IMR-90 (cell line): ENCODE results near the gene PARVB. TPM values are rescaled to one million over a fixed set of nuclear protein-coding genes. Genes with fewer than 3 reads are reported as not detected.

ENCODE experiments used
- ATAC-seq: fragments of 200-7000 bp; cut with Tn5 transposase; 2 replicates; pipeline ENCODE4 v1.9.1; 2020; ENCODE audit warnings: low read depth, mild to moderate bottlenecking, moderate library complexity
- BruUV-seq: library from RNA; stranded (reverse); fragments of 400-500 nt; replicated peaks from 2 replicates; lab custom pipeline; 2021; lab: Mats Ljungman, UMichigan
- CTCF ChIA-PET: fragments of 300-600 bp; formaldehyde crosslinking; extraction: SDS; loops from one replicate; lab custom pipeline; 2021; ENCODE audit warnings: antibody characterized with exemption; lab: Yijun Ruan, JAX
- POLR2A ChIA-PET: fragments of 300-600 bp; sonication (Branson Sonifier 250); formaldehyde crosslinking; loops from one replicate; lab custom pipeline; 2022; ENCODE audit warnings: antibody characterized with exemption; ENCODE audit not compliant: unreplicated experiment; lab: Charles Lee
- DNase-seq: peaks from one replicate; pipeline ENCODE4 v3.0.0; 2013
- H2AFZ ChIP-seq: replicated peaks from 2 replicates; pipeline ENCODE3; 2013; ENCODE audit warnings: low read length, mild to moderate bottlenecking; ENCODE audit not compliant: poor library complexity
- H2AK5ac ChIP-seq: 2 replicates; pipeline ENCODE4 v1.6.1; 2013; ENCODE audit warnings: low read depth, low read length, inconsistent platforms
- H2AK9ac ChIP-seq: replicated peaks from 2 replicates; pipeline ENCODE3; 2013; ENCODE audit warnings: mild to moderate bottlenecking, low read depth, low read length, moderate library complexity; ENCODE audit not compliant: poor library complexity
- H2BK120ac ChIP-seq: 2 replicates; pipeline ENCODE4 v1.6.1; 2013; ENCODE audit warnings: low read depth, low read length, inconsistent platforms
- H2BK15ac ChIP-seq: 3 replicates; pipeline ENCODE4 v1.6.1; 2013; ENCODE audit warnings: low read depth, low read length, inconsistent platforms
- H2BK20ac ChIP-seq: 2 replicates; pipeline ENCODE4 v1.6.1; 2013; ENCODE audit warnings: low read depth, mild to moderate bottlenecking, inconsistent platforms, low read length, moderate library complexity
- H2BK5ac ChIP-seq: 2 replicates; pipeline ENCODE4 v1.6.1; 2013; ENCODE audit warnings: mild to moderate bottlenecking, low read depth, low read length, inconsistent platforms; ENCODE audit not compliant: poor library complexity, severe bottlenecking
- H3K14ac ChIP-seq: replicated peaks from 2 replicates; pipeline ENCODE4 v1.6.1; 2013; ENCODE audit warnings: low read depth, low read length, inconsistent platforms
- H3K18ac ChIP-seq: 2 replicates; pipeline ENCODE4 v1.6.1; 2013; ENCODE audit warnings: low read depth, low read length, control low read depth
- H3K23ac ChIP-seq: 2 replicates; pipeline ENCODE4 v1.6.1; 2013; ENCODE audit warnings: low read depth, low read length, inconsistent platforms
- H3K27ac ChIP-seq: 2 replicates; pipeline ENCODE4 v1.5.1; 2013; ENCODE audit warnings: mild to moderate bottlenecking, control low read depth, low read length; ENCODE audit not compliant: insufficient read depth
- H3K27me3 ChIP-seq: 2 replicates; pipeline ENCODE4 v1.6.1; 2013; ENCODE audit warnings: low read length; ENCODE audit not compliant: control insufficient read depth, insufficient read depth
- H3K36me3 ChIP-seq: 2 replicates; pipeline ENCODE4 v1.6.1; 2013; ENCODE audit warnings: low read length, mixed read lengths; ENCODE audit not compliant: control insufficient read depth, insufficient read depth
- H3K4ac ChIP-seq: 2 replicates; pipeline ENCODE4 v1.6.1; 2013; ENCODE audit warnings: low read depth, low read length, inconsistent platforms
- H3K4me1 ChIP-seq: 2 replicates; pipeline ENCODE4 v1.6.1; 2013; ENCODE audit warnings: low read length, mixed read lengths; ENCODE audit not compliant: control insufficient read depth, insufficient read depth
- H3K4me2 ChIP-seq: 2 replicates; pipeline ENCODE4 v1.6.1; 2013; ENCODE audit warnings: low read depth, mild to moderate bottlenecking, control low read depth, low read length, moderate library complexity
- H3K4me3 ChIP-seq: 2 replicates; pipeline ENCODE4 v1.5.1; 2013; ENCODE audit warnings: low read depth, mild to moderate bottlenecking, control low read depth, low read length, moderate library complexity; ENCODE audit not compliant: insufficient read depth
- H3K56ac ChIP-seq: 2 replicates; pipeline ENCODE4 v1.6.1; 2013; ENCODE audit warnings: low read length, inconsistent platforms; ENCODE audit not compliant: insufficient read depth; ENCODE audit errors: extremely low read depth
- H3K79me1 ChIP-seq, 2 experiments: 2 replicates each; pipeline ENCODE4 v1.6.1; 2013; ENCODE audit warnings: low read length in 2 of 2, inconsistent platforms in 1 of 2, low read depth in 1 of 2
- H3K9ac ChIP-seq: 2 replicates; pipeline ENCODE4 v1.6.1; 2013; ENCODE audit warnings: low read depth, low read length, control low read depth
- H3K9me1 ChIP-seq: 2 replicates; pipeline ENCODE4 v1.6.1; 2013; ENCODE audit warnings: low read length, inconsistent platforms; ENCODE audit not compliant: insufficient read depth
- H3K9me3 ChIP-seq: 2 replicates; pipeline ENCODE4 v1.6.1; 2013; ENCODE audit warnings: low read length; ENCODE audit not compliant: control insufficient read depth, insufficient read depth
- H4K20me1 ChIP-seq: 2 replicates; pipeline ENCODE4 v1.6.1; 2013; ENCODE audit warnings: low read length, inconsistent platforms; ENCODE audit not compliant: insufficient read depth
- H4K5ac ChIP-seq: 2 replicates; pipeline ENCODE4 v1.6.1; 2013; ENCODE audit warnings: mild to moderate bottlenecking, low read depth, low read length, control low read depth
- H4K8ac ChIP-seq, 2 experiments: 2 replicates each; pipeline ENCODE4 v1.6.1; 2013; ENCODE audit warnings: low read depth in 2 of 2, low read length in 2 of 2, control low read depth in 1 of 2, inconsistent platforms in 1 of 2
- H4K91ac ChIP-seq: 2 replicates; pipeline ENCODE4 v1.6.1; 2013; ENCODE audit warnings: low read depth, low read length, inconsistent platforms; ENCODE audit not compliant: insufficient read depth
- BHLHE40 ChIP-seq: fragments of 150-350 bp; IDR thresholded peaks from 2 replicates; pipeline ENCODE4 v1.6.1; 2016; ENCODE audit warnings: mild to moderate bottlenecking, low read depth, low read length
- CEBPB ChIP-seq: IDR thresholded peaks from 2 replicates; pipeline ENCODE4 v1.6.1; 2012; ENCODE audit warnings: low read depth, low read length, improper control_type of control experiment
- CHD1 ChIP-seq: IDR thresholded peaks from 2 replicates; pipeline ENCODE4 v1.6.1; 2012; ENCODE audit warnings: low read depth, low read length, improper control_type of control experiment
- FOS ChIP-seq: fragments of 150-350 bp; IDR thresholded peaks from 2 replicates; pipeline ENCODE4 v1.6.1; 2016; ENCODE audit warnings: low read depth, low read length
- MAFK ChIP-seq: IDR thresholded peaks from 2 replicates; pipeline ENCODE4 v1.6.1; 2012; ENCODE audit warnings: low read depth, low read length, improper control_type of control experiment
- MAZ ChIP-seq: IDR thresholded peaks from 2 replicates; pipeline ENCODE4 v1.6.1; 2012; ENCODE audit warnings: low read depth, mild to moderate bottlenecking, low read length, improper control_type of control experiment, moderate library complexity, borderline replicate concordance
- MXI1 ChIP-seq: IDR thresholded peaks from 2 replicates; pipeline ENCODE4 v1.6.1; 2012; ENCODE audit warnings: low read depth, mild to moderate bottlenecking, low read length, moderate library complexity, borderline replicate concordance
- NFE2L2 ChIP-seq: fragments of 150-350 bp; IDR thresholded peaks from 2 replicates; pipeline ENCODE4 v1.6.1; 2016; ENCODE audit warnings: low read depth, mild to moderate bottlenecking, low read length
- POLR2A ChIP-seq: IDR thresholded peaks from 2 replicates; pipeline ENCODE4 v1.6.1; 2012; ENCODE audit warnings: mild to moderate bottlenecking, low read depth, low read length
- RAD21 ChIP-seq: IDR thresholded peaks from 2 replicates; pipeline ENCODE4 v1.6.1; 2012; ENCODE audit warnings: low read length, improper control_type of control experiment
- RCOR1 ChIP-seq: IDR thresholded peaks from 2 replicates; pipeline ENCODE4 v1.6.1; 2012; ENCODE audit warnings: mild to moderate bottlenecking, low read length, improper control_type of control experiment; ENCODE audit not compliant: insufficient replicate concordance
- RFX5 ChIP-seq: IDR thresholded peaks from 2 replicates; pipeline ENCODE4 v1.8.0; 2012; ENCODE audit warnings: low read depth, mild to moderate bottlenecking, low read length, moderate library complexity
- SMC3 ChIP-seq: fragments of 150-350 bp; IDR thresholded peaks from 2 replicates; pipeline ENCODE4 v1.6.1; 2016; ENCODE audit warnings: low read depth, mild to moderate bottlenecking, antibody characterized with exemption, low read length, moderate library complexity
- WGBS, 2 experiments: methylation state at CpG; one replicate each; pipeline versions ENCODE4 v1.1.5 to v1.1.7; 2013; ENCODE audit warnings: missing lambda C conversion rate in 2 of 2; ENCODE audit not compliant: insufficient read length in 1 of 2; ENCODE audit errors: extremely low coverage in 2 of 2; 5-methylcytosine and 5-hydroxymethylcytosine counted together
- dilution Hi-C: fragments of 300-500 bp; cut with HindIII; formaldehyde crosslinking; loops from one replicate; pipeline ENCODE4 v1.14.3; 2018; ENCODE audit warnings: low sequenced_read_pairs; ENCODE audit not compliant: unreplicated experiment
- in situ Hi-C: fragments of 300-500 bp; cut with MboI; formaldehyde crosslinking; loops from 3 replicates; pipeline ENCODE4 v1.14.3; 2019; ENCODE audit warnings: low sequenced_read_pairs, inconsistent platforms, mixed read lengths
- intact Hi-C: fragments of 100-400 bp; cut with micrococcal nuclease; formaldehyde crosslinking; loops from 2 replicates; pipeline ENCODE4 v1.10.0; 2022
- polyA plus RNA-seq, 3 experiments: library from polyadenylated mRNA; depleted of rRNA; stranded (reverse); fragments of >200 nt; gene quantifications; 2 replicates each; pipeline ENCODE4 v1.2.3, GENCODE V29; 2012; ENCODE audit warnings: low replicate concordance in 1 of 3
- total RNA-seq: library from RNA; depleted of rRNA; stranded (reverse); fragments of >200 nt; gene quantifications from 2 replicates; pipeline ENCODE4 v1.2.3, GENCODE V29; 2012
- TF ChIP-seq, protein P1 (sequence below): fragments of 150-350 bp; IDR thresholded peaks from 2 replicates; pipeline ENCODE4 v1.6.1; 2017; ENCODE audit warnings: mild to moderate bottlenecking, antibody characterized with exemption, low read length, low read depth
- TF ChIP-seq, protein P2 (sequence below): fragments of 150-350 bp; IDR thresholded peaks from 2 replicates; pipeline ENCODE4 v1.6.1; 2016; ENCODE audit warnings: low read depth, mild to moderate bottlenecking, low read length, moderate library complexity, borderline replicate concordance
- TF ChIP-seq, protein P3 (sequence below): conservative IDR thresholded peaks from 2 replicates; pipeline ENCODE4 v1.5.1; 2012; ENCODE audit warnings: mild to moderate bottlenecking, low read depth, low read length, improper control_type of control experiment

PARVB gene
- total and polyA plus RNA-seq, 2 of the 4 experiments (the other 2 are of a cell fraction), result 44.3 to 53.9 TPM

DNA sequence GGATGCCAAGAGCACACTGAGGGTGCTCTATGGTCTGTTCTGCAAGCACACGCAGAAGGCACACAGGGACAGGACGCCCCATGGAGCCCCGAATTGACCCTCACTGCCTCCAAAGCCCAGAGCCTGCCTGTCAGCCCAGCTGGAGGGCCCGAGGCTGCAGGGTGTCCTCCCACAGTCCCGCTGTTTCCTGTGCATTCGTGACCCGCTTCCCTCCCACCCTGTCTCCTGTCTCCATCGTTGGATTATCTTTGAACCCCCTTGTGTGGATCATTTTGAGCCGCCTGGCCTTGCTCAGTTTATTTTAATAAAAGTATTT lies 182.2 kb downstream of the PARVB start:
- peaks cover 9% of the 10 kb centered on the region for H3K9me1 ChIP-seq
- H3K4ac ChIP-seq, result no peak overlapping the region
- no peak overlapping the region for H2BK120ac ChIP-seq
- no peak overlapping the region for H3K9ac ChIP-seq
- H4K8ac ChIP-seq, result no peak overlapping the region
- no peak overlapping the region for H3K56ac ChIP-seq
- H3K36me3 ChIP-seq, result no peaks in the 10 kb centered on the region
- no peak overlapping the region for H3K14ac ChIP-seq
- in situ Hi-C loops, result no loop called here
- CTCF ChIA-PET, result no interaction called here
- BruUV-seq, result no TSS peak
- H3K79me1 ChIP-seq, result no peaks in the 10 kb centered on the region
- H3K27ac ChIP-seq, result no peak overlapping the region
- no peak overlapping the region for H2AFZ ChIP-seq
- H4K91ac ChIP-seq, result no peak overlapping the region
- H3K9me3 ChIP-seq, result peaks cover 5% of the 10 kb centered on the region; the same call in 1 of the 2 replicates
- H3K27me3 ChIP-seq, result no peaks in the 10 kb centered on the region; the same call in 1 of the 2 replicates
- no peak overlapping the region for H3K18ac ChIP-seq
- H2BK5ac ChIP-seq, result no peak overlapping the region
- H2BK20ac ChIP-seq, result no peak overlapping the region
- H3K4me2 ChIP-seq, result no peak overlapping the region
- ATAC-seq (no peak), DNase-seq (no peak)
- H3K23ac ChIP-seq, result no peak overlapping the region
- TF ChIP-seq POLR2A, result no peak
- no peak for TF ChIP-seq MAFK
- TF ChIP-seq MAZ, result no peak
- no peak for TF ChIP-seq RAD21
- TF ChIP-seq SMC3, result no peak
- TF ChIP-seq, protein P1, sequence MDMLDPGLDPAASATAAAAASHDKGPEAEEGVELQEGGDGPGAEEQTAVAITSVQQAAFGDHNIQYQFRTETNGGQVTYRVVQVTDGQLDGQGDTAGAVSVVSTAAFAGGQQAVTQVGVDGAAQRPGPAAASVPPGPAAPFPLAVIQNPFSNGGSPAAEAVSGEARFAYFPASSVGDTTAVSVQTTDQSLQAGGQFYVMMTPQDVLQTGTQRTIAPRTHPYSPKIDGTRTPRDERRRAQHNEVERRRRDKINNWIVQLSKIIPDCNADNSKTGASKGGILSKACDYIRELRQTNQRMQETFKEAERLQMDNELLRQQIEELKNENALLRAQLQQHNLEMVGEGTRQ, result no peak
- TF ChIP-seq CHD1, result no peak
- no peak for TF ChIP-seq MXI1
- no peak for TF ChIP-seq CEBPB
- TF ChIP-seq RFX5, result no peak
- no peak for TF ChIP-seq RCOR1
- no peak for TF ChIP-seq BHLHE40
- TF ChIP-seq, protein P2, sequence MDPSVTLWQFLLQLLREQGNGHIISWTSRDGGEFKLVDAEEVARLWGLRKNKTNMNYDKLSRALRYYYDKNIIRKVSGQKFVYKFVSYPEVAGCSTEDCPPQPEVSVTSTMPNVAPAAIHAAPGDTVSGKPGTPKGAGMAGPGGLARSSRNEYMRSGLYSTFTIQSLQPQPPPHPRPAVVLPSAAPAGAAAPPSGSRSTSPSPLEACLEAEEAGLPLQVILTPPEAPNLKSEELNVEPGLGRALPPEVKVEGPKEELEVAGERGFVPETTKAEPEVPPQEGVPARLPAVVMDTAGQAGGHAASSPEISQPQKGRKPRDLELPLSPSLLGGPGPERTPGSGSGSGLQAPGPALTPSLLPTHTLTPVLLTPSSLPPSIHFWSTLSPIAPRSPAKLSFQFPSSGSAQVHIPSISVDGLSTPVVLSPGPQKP, result no peak
- no peak for TF ChIP-seq FOS
- TF ChIP-seq, protein P3, sequence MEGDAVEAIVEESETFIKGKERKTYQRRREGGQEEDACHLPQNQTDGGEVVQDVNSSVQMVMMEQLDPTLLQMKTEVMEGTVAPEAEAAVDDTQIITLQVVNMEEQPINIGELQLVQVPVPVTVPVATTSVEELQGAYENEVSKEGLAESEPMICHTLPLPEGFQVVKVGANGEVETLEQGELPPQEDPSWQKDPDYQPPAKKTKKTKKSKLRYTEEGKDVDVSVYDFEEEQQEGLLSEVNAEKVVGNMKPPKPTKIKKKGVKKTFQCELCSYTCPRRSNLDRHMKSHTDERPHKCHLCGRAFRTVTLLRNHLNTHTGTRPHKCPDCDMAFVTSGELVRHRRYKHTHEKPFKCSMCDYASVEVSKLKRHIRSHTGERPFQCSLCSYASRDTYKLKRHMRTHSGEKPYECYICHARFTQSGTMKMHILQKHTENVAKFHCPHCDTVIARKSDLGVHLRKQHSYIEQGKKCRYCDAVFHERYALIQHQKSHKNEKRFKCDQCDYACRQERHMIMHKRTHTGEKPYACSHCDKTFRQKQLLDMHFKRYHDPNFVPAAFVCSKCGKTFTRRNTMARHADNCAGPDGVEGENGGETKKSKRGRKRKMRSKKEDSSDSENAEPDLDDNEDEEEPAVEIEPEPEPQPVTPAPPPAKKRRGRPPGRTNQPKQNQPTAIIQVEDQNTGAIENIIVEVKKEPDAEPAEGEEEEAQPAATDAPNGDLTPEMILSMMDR, result no peak
- TF ChIP-seq NFE2L2, result no peak
- dilution Hi-C loops, result no loop called here
- no peak overlapping the region for H2AK9ac ChIP-seq
- no peak overlapping the region for H3K4me3 ChIP-seq
- POLR2A ChIA-PET, result no interaction called here
- intact Hi-C loops, result no loop called here
- WGBS, 2 experiments, result 82% methylated on average over 3 of the region's 9 CpGs; no CpG with 5 or more reads in 1 of the 2 experiments
- H4K5ac ChIP-seq, result no peak overlapping the region
- peaks cover 15% of the 10 kb centered on the region for H3K4me1 ChIP-seq
- no peak overlapping the region for H2AK5ac ChIP-seq
- no peaks in the 10 kb centered on the region for H4K20me1 ChIP-seq
- no peak overlapping the region for H2BK15ac ChIP-seq
